KBM-7 (cell line): ENCODE data around the gene PM20D2.
"Not testable (repeated sequence)": the region's sequence is repeated elsewhere in the genome, so short reads cannot be mapped to it uniquely, and the experiment has no call there.

Experiments
- DNase-seq: peaks from one replicate; pipeline ENCODE4 v3.0.0-alpha.2; 2015
- in situ Hi-C: fragments of 300-500 bp; cut with MboI; formaldehyde crosslinking; loops from 2 replicates; pipeline ENCODE4 v1.14.3; 2020; ENCODE audit warnings: low sequenced_read_pairs, low pct_unique_long_range_greater_than_20kb, mixed read lengths

Gene PM20D2, protein sequence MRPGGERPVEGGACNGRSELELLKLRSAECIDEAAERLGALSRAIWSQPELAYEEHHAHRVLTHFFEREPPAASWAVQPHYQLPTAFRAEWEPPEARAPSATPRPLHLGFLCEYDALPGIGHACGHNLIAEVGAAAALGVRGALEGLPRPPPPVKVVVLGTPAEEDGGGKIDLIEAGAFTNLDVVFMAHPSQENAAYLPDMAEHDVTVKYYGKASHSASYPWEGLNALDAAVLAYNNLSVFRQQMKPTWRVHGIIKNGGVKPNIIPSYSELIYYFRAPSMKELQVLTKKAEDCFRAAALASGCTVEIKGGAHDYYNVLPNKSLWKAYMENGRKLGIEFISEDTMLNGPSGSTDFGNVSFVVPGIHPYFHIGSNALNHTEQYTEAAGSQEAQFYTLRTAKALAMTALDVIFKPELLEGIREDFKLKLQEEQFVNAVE

DNA sequence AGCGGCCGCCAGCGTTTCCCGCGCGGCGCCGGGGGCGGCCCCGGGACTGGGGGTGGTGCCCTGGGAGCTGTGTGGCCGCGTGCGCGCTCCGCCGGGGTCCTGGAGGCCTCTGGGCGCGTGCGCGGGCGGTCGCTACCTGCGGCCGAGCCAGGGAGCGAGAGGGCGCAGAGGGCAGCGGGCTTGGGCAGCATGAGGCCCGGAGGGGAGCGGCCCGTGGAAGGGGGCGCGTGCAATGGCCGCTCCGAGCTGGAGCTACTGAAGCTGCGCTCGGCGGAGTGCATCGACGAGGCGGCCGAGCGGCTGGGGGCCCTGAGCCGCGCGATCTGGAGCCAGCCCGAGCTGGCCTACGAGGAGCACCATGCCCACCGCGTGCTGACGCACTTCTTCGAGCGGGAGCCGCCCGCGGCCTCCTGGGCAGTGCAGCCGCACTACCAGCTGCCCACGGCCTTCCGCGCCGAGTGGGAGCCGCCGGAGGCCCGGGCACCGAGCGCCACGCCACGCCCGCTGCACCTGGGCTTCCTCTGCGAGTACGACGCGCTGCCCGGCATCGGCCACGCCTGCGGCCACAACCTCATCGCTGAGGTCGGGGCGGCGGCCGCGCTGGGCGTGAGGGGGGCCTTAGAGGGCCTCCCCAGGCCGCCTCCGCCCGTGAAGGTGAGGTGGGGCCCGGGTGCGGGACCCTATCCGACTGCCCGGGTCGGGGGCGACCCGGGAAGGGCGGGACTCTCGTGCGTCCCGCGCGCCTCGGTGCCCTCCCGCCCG is at the start of gene PM20D2:
Gene PM20D2, plus strand, starts transcription at position 100 of the 762 bp plus-strand sequence. Its CDS starts 90 bp downstream, at position 190.
- in situ Hi-C loops: no loop called here
- DNase-seq: peak; percentile 83

- in situ Hi-C loops: no loop called here
Measured at GRCh38 chr6:89098461-89098860, 47.4 kb upstream of the PM20D2 start.

DNA sequence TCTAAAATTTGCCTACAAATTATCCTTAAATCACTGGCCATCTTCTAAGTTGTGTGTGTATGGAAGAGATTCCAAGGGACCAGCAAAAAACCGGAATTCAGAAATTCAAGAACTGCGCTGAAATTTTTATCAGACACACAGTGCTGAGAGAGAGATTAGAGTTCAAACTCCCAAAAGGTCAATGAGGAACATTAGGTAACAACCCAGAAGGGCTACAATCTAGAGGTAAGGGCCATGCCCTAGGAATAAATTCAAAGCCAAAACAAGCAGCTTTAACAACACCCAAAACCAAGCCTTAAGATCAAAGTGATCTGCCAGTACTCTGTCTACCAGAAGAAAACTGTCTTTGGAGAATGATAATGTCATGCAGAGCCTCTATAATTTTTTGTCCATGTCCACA is 45.7 kb upstream of the PM20D2 start:
- in situ Hi-C loops: no loop called here
- DNase-seq: no peak

More at GRCh38 chr6:89098461-89098860, 47.4 kb upstream of the PM20D2 start:
- no peak for DNase-seq

GRCh38 chr6:89110284-89110683 is 35.6 kb upstream of the PM20D2 start:
- peak; percentile 5 for DNase-seq
- in situ Hi-C loops: no loop called here

DNA sequence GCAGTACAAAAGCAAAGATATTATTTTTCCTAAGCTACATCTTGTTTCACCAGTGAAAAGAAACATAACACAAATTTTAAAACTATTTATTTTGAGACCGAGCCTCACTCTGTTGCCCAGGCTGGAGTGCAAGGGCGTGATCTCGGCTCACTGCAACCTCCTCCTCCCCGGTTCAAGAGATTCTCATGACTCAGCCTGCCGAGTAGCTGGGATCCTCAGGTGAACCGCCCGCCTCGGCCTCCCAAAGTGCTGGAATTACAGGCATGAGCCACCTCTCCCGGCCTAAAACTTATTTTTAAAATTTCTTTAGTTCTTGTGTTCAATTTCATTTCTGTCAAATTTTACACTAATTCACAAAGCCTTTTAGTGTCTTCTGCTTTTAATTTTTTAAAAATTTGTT is 33.9 kb upstream of the PM20D2 start:
- in situ Hi-C loops: no loop called here
- DNase-seq: no peak

GRCh38 chr6:89116702-89117101 is 29.2 kb upstream of the PM20D2 start:
- DNase-seq: peak; percentile 37
- in situ Hi-C loops: no loop called here

DNA sequence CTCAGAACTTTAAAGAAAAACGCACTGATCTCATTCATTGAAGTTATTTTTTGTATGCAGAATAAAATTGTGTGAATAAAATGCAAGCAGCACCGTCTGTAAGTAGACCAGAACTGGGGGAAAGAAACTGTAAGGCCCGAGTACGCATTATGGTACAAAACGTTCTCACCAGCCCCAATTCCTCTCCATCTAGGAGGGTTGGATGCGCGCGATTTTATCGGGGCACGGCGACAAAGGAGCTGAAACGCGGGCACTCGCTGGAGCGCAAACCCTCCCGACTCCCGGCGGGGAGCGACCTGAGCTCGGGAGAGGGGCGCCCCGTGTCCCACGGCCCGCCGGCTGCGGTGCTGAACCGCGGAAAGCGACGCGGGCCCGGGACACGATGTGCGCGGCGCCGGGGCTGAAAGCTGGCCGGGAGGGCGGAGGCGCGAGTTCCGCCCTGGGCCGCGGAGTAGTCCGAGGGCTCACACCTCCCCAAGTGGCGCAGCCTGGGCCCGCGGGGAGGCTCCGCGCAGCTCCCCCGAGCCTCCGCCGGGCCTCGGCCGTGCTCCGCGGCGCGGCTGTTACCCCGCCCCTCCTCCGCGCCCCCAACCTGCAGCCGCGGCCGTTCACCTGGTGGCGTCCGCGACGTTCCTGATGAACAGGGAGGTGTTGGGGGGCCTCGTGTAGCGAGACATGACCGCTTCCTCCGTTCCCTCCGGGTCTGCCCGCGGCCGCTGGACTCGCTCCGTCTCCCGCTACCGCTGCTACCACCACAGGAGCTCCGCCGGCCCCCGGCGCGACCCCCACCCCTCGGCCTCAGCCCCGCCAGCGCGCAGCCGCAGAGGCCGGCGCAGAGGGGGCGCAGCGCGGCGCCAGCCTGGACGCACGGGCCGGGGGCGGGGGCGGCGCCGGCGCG is 28.4 kb upstream of the PM20D2 start, which contains the start of gene SRSF12:
Gene SRSF12, minus strand, starts transcription at position 861 of the 898 bp plus-strand sequence. Its CDS starts 184 bp downstream, at position 677.
- peak; percentile 61 for DNase-seq

DNA sequence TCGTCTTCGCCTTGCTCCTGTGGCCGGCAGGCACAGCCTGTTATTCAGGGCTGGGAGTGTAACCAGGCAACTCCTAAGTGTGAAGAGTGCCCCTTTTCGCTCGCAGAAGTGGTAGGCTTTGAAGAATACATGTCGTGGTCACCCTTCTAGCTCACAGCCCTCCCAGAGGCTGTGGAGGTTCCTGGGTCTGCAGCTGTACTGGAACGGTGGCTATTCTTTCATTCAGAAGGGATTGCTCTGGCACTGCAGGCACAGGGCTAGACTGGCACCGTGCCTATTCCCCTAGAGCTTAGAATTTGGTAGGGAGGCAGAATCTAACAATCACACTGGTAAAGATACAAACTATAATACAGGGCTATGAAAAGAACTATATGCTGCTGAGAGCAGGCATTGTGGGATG is 26.9 kb upstream of the PM20D2 start:
- in situ Hi-C loops: no loop called here
- DNase-seq: no peak

More for the DNA sequence above, 28.4 kb upstream of the PM20D2 start, which contains the start of gene SRSF12:
- in situ Hi-C loops: no loop called here

DNA sequence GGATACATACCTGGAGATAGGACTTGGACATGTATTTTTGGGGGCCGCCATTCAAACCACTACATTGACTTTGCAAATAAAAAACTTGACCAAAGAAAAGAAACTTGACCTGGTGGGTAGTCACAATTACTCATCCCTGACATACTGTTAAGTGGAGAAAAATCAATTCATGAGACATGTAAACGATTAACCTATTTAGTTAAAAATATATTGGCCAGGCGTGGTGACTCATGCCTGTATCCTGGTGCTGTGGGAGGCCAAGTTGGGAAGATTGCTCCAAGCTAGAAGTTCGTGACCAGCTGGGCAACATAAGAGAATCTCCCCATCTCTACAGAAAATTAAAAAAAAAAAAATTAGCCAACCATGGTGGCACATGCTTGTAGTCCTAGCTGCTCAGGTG is 25.5 kb upstream of the PM20D2 start:
- in situ Hi-C loops: no loop called here
- no peak for DNase-seq

DNA sequence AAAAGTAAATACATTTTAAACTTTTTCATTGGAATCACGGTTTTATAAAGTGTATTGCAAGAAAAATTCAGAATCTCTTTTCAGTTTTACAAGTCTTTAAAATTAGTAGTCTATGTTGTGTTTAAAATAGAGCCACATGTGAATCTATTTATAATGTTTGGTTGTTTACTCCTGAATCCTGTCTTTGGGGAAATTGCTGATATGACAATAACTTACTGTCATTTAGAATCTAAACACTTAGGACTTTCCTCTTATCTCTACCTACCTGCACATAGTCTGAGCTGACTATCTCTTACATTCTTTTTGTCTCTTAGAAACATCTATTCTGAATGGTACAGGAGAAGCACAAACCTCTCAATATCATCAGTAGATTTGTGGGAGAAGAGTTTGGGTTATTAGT is 23.9 kb upstream of the PM20D2 start:
- in situ Hi-C loops: no loop called here
- DNase-seq: no peak

GRCh38 chr6:89122625-89123024 is 23.2 kb upstream of the PM20D2 start:
- DNase-seq: peak; percentile 60
- in situ Hi-C loops: no loop called here

- in situ Hi-C loops: not testable (repeated sequence)
- DNase-seq: peak; percentile 61
Measured at GRCh38 chr6:89128256-89128671, 17.6 kb upstream of the PM20D2 start.

- no peak for DNase-seq
- in situ Hi-C loops: no loop called here
Measured at GRCh38 chr6:89131599-89131998, 14.3 kb upstream of the PM20D2 start.

- DNase-seq: no peak
- in situ Hi-C loops: no loop called here
Measured at GRCh38 chr6:89132057-89132456, 13.8 kb upstream of the PM20D2 start.

DNA sequence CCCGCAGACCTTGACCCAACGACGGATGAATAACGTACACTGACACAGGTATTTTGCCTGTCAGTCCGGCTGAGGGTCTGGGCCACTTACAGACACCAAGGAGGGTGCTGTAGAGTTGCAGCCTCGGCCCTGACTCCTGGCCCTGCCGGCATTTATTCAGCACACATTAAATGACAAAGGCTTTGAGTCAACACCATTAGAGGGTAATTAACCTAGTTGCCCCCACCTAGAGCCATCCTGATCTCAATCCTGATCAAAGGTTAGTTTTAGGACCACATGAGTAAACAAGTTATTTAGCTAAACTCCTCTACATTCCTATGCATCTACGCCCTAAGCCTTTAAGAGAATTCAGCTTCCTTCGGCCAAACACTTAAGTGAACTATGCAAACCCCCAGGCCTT is 11.9 kb upstream of the PM20D2 start:
- in situ Hi-C loops: no loop called here
- no peak for DNase-seq

- in situ Hi-C loops: no loop called here
- no peak for DNase-seq
Measured at GRCh38 chr6:89134723-89135122, 11.1 kb upstream of the PM20D2 start.

DNA sequence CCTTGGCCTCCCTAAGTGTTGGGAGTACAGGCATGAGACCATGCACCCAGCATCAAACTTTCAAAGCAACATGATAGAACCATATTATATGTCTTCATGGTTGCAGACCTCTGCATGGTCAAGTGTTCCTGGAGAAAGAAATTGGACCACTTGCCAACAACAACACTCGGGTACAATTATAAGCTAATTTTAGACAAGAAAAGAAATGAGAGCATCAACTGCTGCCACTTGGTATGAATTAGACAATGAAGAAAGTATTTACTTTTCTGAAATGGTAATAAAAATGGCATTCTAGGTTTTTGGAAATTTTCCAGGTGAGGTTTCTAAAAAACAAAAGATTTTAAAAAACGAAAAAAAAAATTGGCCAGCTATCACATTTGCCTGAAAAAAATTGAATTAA is 7.7 kb upstream of the PM20D2 start:
- DNase-seq: no peak
- in situ Hi-C loops: no loop called here

GRCh38 chr6:89139509-89140346 is 6.1 kb upstream of the PM20D2 start:
- in situ Hi-C loops: no loop called here
- no peak for DNase-seq
